ENCODE measurements around the gene ARIH2. TPM values are rescaled to one million over a fixed set of nuclear protein-coding genes. Genes with fewer than 3 reads are reported as not detected.
A peak's percentile ranks its signal among the peaks of the same experiment; 100 is the strongest.

ARIH2 gene
- total RNA-seq, 1 donor from 2014 or later = 69.9 TPM

- no peaks in the 10 kb centered on the region for H3K27me3 Mint-ChIP-seq (ENCODE audit: low read depth)
- no peak overlapping the region for H3K4me3 Mint-ChIP-seq (ENCODE audit: unreplicated experiment)
- H3K9me3 Mint-ChIP-seq (ENCODE audit: low read depth) = no peaks in the 10 kb centered on the region
- no peak overlapping the region for H3K27ac Mint-ChIP-seq (ENCODE audit: unreplicated experiment)
- no peak for TF ChIP-seq CTCF (IDR thresholded peaks at IDR 0.05)
- peaks cover 7% of the 10 kb centered on the region for H3K4me1 Mint-ChIP-seq (ENCODE audit: low read depth)
- DNase-seq (ENCODE audit: low spot score) = no peak
- peaks cover 18% of the 10 kb centered on the region for H3K36me3 Mint-ChIP-seq (ENCODE audit: low read depth)
Measured at GRCh38 chr3:49035281-49035680, 116.6 kb downstream of the ARIH2 start.

Small RNA genes lying within 50 kb of the gene (microRNA-seq; reads per million reads assigned to microRNA genes)
- 10,485 reads per million, percentile 94 among the genes with 10 or more reads in this experiment for gene MIR191 (ENCODE audit: borderline number of aligned reads)
- 2,990 reads per million, percentile 88 among the genes with 10 or more reads in this experiment for gene MIR425 (ENCODE audit: borderline number of aligned reads)

Other genes with a start within 250 kb of the ARIH2 start
- 24.0 to 27.2 TPM (median 24.7 TPM) in 3 replicates for gene NCKIPSD, start 232.9 kb upstream of the ARIH2 start, total RNA-seq
- 68.8 to 109 TPM (median 72.3 TPM) in 3 replicates for gene IP6K2, start 201.6 kb upstream of the ARIH2 start, total RNA-seq
- gene PRKAR2A, start 71.0 kb upstream of the ARIH2 start, total RNA-seq = 66.5 to 75.5 TPM (median 73.3 TPM) in 3 replicates
- 21.7 to 28.1 TPM (median 23.7 TPM) in 3 replicates for gene SLC25A20, start 20.0 kb upstream of the ARIH2 start, total RNA-seq
- gene P4HTM, start 71.4 kb downstream of the ARIH2 start, total RNA-seq = 25.6 to 31.0 TPM (median 26.3 TPM) in 3 replicates
- gene WDR6, start 88.5 kb downstream of the ARIH2 start, total RNA-seq = 164 to 222 TPM (median 168 TPM) in 3 replicates
- gene DALRD3, start 99.7 kb downstream of the ARIH2 start, total RNA-seq = 18.3 to 29.7 TPM (median 21.5 TPM) in 3 replicates
- 60.4 to 74.3 TPM (median 69.2 TPM) in 3 replicates for gene NDUFAF3, start 103.3 kb downstream of the ARIH2 start, total RNA-seq
- 133 to 199 TPM (median 140 TPM) in 3 replicates for gene IMPDH2, start 110.6 kb downstream of the ARIH2 start, total RNA-seq
- 77.5 to 89.5 TPM (median 79.3 TPM) in 3 replicates for gene QRICH1, start 175.2 kb downstream of the ARIH2 start, total RNA-seq
- gene QARS1, start 185.9 kb downstream of the ARIH2 start, total RNA-seq = 144 to 225 TPM (median 177 TPM) in 3 replicates
- 34.2 to 43.4 TPM (median 35.6 TPM) in 3 replicates for gene USP19, start 202.0 kb downstream of the ARIH2 start, total RNA-seq
- gene LAMB2, start 214.2 kb downstream of the ARIH2 start, total RNA-seq = 824 to 1,096 TPM (median 1,075 TPM) in 3 replicates
- 18.1 to 19.4 TPM (median 18.7 TPM) in 3 replicates for gene CCDC71, start 247.5 kb downstream of the ARIH2 start, total RNA-seq